Spleen (tissue), 7 donors: ENCODE data around the gene KIFAP3.
"Not testable (repeated sequence)": the region's sequence is repeated elsewhere in the genome, so short reads cannot be mapped to it uniquely, and the experiment has no call there.

Experiments used
- CTCF ChIP-seq, 11 experiments: fragments of 200-600 bp in 7 of 11; fragments of 450-650 bp in 4 of 11; sonication (generic) in 4 of 11; IDR thresholded peaks in 8 of 11; conservative IDR thresholded peaks in 3 of 11; 1 replicate in 7 of 11; 2 replicates in 4 of 11; pipeline versions ENCODE4 v1.4.0 to v1.8.0; 2016 to 2021; ENCODE audit warnings: antibody characterized with exemption in 11 of 11, inconsistent platforms in 4 of 11, mild to moderate bottlenecking in 1 of 11
- POLR2A ChIP-seq, 3 donors: fragments of 450-650 bp; IDR thresholded peaks; one replicate each; pipeline ENCODE4 v1.5.1; 2017; ENCODE audit warnings: antibody characterized with exemption in 3 of 3, mild to moderate bottlenecking in 1 of 3
- POLR2AphosphoS5 ChIP-seq, 3 donors: sonication (generic); formaldehyde crosslinking; IDR thresholded peaks; one replicate each; pipeline ENCODE4 v1.5.1; 2017; ENCODE audit warnings: antibody characterized with exemption in 3 of 3
- donor health status: DM: no; HTN: no; CAD: no; lungs with moderate emphysema.
- donor health status: DM: no; HTN: no; CAD: no.
- donor health status: DM: no; HTN: no; CAD: no.

GRCh38 chr1:170060015-170060520 lies 14.4 kb downstream of the KIFAP3 start:
- not testable (repeated sequence) for TF ChIP-seq POLR2A (IDR thresholded peaks at IDR 0.05); POLR2AphosphoS5 (IDR thresholded peaks at IDR 0.05); CTCF (IDR thresholded peaks at IDR 0.05 in 8 of 11, conservative IDR thresholded peaks at IDR 0.05 in 3 of 11)
